GM12865 (cell line): ENCODE measurements around the gene GALR2.

Experiments used
- DNase-seq: peaks from one replicate; pipeline ENCODE4 v3.0.0; 2010; ENCODE audit warnings: low read depth
- H3K4me3 ChIP-seq: 2 replicates; pipeline ENCODE4 v1.5.1; 2011; ENCODE audit warnings: mild to moderate bottlenecking, low read depth, low read length, control low read depth
- TF ChIP-seq, protein P1 (sequence below): IDR thresholded peaks from 2 replicates; pipeline ENCODE4 v1.5.1; 2011; ENCODE audit warnings: low read length, control low read depth, low read depth, inconsistent platforms; ENCODE audit not compliant: insufficient read depth; ENCODE audit errors: missing control alignments

The GALR2 gene

DNA sequence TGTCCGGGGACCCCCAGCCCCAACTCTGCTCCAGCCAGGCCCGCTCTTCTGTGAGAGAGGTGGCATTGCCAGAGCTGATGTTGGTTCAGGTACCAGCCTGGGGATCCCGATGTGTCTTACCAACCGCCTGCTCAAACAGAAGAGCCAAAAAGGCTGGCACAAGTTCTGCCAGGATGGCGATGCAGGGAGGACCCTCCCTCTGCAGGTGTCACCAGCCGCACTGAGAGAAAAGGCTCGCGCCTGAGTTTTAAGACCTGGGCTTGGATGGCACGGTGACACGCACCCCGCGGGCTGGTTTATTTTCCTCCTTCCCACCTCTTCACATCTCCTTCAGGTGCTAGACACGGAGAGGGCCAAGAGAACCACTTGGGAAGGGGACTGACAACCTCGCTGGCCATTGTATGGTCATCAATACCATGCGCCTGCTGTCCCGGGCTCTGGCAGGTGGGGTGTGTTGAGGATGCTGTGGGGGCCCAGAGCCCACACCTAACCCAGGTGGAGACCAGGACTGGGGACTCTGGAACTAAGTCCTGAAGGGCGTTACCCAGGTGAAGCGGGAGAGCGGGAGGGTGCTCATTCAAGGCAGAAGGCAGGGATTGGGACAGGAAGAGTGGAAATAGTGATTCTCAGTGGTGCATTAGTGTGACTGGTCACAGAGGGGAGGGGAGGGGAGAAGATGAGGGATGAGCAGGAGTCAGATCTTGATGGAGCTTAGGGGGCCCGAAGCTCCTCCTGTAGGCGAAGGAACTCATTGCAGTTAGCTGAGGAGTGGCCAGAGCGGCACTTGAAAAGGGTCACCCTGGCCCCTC lies 50.2 kb downstream of the GALR2 start:
- no peak overlapping the region for H3K4me3 ChIP-seq
- DNase-seq: peak; percentile 39
- TF ChIP-seq, protein P1, sequence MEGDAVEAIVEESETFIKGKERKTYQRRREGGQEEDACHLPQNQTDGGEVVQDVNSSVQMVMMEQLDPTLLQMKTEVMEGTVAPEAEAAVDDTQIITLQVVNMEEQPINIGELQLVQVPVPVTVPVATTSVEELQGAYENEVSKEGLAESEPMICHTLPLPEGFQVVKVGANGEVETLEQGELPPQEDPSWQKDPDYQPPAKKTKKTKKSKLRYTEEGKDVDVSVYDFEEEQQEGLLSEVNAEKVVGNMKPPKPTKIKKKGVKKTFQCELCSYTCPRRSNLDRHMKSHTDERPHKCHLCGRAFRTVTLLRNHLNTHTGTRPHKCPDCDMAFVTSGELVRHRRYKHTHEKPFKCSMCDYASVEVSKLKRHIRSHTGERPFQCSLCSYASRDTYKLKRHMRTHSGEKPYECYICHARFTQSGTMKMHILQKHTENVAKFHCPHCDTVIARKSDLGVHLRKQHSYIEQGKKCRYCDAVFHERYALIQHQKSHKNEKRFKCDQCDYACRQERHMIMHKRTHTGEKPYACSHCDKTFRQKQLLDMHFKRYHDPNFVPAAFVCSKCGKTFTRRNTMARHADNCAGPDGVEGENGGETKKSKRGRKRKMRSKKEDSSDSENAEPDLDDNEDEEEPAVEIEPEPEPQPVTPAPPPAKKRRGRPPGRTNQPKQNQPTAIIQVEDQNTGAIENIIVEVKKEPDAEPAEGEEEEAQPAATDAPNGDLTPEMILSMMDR: peak; percentile 37

DNA sequence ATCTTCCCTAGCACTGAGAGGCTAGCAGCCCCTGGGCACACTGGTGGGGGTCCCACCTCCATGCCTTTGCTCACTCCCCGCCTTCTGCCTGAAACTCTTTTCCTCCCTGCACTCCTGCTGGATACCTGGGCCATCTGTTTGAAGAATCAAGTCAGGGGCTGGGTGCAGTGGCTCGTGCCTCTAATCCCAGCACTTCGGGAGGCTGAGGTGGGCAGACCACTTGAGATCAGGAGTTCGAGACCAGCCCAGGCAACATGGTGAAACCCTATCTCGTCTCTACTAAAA lies 50.8 kb downstream of the GALR2 start:
- no peak for DNase-seq
- TF ChIP-seq, protein P1: no peak
- no peak overlapping the region for H3K4me3 ChIP-seq

DNA sequence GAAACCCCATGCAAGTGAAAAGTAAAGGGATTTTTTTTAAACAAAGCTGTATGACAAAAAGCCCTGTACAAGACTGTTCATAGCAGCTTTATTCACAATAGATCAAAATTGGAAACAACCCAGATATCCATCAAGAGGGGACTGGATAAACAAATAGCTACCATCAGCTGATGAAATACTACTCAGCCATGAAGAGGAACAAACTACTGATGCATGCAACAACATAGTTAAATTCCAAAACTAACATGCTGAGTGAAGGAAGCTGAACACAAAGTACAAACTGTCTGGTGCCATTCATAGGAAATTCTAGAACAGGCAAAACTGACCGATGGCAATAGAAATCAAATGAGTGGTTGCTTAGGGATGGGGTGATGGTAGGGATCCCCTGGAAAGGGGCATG lies 51.3 kb downstream of the GALR2 start:
- no peak for DNase-seq
- TF ChIP-seq, protein P1: no peak
- no peak overlapping the region for H3K4me3 ChIP-seq
